ENCODE results near the gene B4GALT4.
"Not testable (repeated sequence)": the region's sequence is repeated elsewhere in the genome, so short reads cannot be mapped to it uniquely, and the experiment has no call there.

- TF ChIP-seq POLR2AphosphoS5, GABPA (IDR thresholded peaks at IDR 0.05; ENCODE audit: low read depth): not testable (repeated sequence)
- TF ChIP-seq, protein P1, sequence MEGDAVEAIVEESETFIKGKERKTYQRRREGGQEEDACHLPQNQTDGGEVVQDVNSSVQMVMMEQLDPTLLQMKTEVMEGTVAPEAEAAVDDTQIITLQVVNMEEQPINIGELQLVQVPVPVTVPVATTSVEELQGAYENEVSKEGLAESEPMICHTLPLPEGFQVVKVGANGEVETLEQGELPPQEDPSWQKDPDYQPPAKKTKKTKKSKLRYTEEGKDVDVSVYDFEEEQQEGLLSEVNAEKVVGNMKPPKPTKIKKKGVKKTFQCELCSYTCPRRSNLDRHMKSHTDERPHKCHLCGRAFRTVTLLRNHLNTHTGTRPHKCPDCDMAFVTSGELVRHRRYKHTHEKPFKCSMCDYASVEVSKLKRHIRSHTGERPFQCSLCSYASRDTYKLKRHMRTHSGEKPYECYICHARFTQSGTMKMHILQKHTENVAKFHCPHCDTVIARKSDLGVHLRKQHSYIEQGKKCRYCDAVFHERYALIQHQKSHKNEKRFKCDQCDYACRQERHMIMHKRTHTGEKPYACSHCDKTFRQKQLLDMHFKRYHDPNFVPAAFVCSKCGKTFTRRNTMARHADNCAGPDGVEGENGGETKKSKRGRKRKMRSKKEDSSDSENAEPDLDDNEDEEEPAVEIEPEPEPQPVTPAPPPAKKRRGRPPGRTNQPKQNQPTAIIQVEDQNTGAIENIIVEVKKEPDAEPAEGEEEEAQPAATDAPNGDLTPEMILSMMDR (IDR thresholded peaks at IDR 0.05; ENCODE audit: insufficient read depth, low read length) = not testable (repeated sequence)
- TF ChIP-seq, protein P2, sequence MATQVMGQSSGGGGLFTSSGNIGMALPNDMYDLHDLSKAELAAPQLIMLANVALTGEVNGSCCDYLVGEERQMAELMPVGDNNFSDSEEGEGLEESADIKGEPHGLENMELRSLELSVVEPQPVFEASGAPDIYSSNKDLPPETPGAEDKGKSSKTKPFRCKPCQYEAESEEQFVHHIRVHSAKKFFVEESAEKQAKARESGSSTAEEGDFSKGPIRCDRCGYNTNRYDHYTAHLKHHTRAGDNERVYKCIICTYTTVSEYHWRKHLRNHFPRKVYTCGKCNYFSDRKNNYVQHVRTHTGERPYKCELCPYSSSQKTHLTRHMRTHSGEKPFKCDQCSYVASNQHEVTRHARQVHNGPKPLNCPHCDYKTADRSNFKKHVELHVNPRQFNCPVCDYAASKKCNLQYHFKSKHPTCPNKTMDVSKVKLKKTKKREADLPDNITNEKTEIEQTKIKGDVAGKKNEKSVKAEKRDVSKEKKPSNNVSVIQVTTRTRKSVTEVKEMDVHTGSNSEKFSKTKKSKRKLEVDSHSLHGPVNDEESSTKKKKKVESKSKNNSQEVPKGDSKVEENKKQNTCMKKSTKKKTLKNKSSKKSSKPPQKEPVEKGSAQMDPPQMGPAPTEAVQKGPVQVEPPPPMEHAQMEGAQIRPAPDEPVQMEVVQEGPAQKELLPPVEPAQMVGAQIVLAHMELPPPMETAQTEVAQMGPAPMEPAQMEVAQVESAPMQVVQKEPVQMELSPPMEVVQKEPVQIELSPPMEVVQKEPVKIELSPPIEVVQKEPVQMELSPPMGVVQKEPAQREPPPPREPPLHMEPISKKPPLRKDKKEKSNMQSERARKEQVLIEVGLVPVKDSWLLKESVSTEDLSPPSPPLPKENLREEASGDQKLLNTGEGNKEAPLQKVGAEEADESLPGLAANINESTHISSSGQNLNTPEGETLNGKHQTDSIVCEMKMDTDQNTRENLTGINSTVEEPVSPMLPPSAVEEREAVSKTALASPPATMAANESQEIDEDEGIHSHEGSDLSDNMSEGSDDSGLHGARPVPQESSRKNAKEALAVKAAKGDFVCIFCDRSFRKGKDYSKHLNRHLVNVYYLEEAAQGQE (IDR thresholded peaks at IDR 0.05; ENCODE audit: insufficient replicate concordance, low read depth) = not testable (repeated sequence)
Measured at GRCh38 chr3:119270212-119270611, 29.5 kb upstream of the B4GALT4 start.
